GM12878 (cell line): ENCODE data around the gene FNDC3B.

Source experiments
- BCL11A ChIP-seq: IDR thresholded peaks from 2 replicates; pipeline ENCODE4 v1.6.1; 2011; ENCODE audit warnings: low read depth, low read length
- HDAC2 ChIP-seq: fragments of 200-600 bp; sonication (generic); IDR thresholded peaks from 2 replicates; pipeline ENCODE4 v1.6.1; 2017
- MXI1 ChIP-seq: fragments of 150-350 bp; IDR thresholded peaks from 2 replicates; pipeline ENCODE4 v1.6.1; 2011; ENCODE audit warnings: low read depth, mild to moderate bottlenecking, inconsistent platforms, low read length, improper control_type of control experiment
- MYB ChIP-seq: fragments of 150-350 bp; IDR thresholded peaks from 2 replicates; pipeline ENCODE4 v1.6.1; 2014; ENCODE audit warnings: mild to moderate bottlenecking, low read depth, low read length, borderline replicate concordance
- MYC ChIP-seq: IDR thresholded peaks from 2 replicates; pipeline ENCODE4 v1.6.1; 2011; ENCODE audit warnings: mild to moderate bottlenecking, low read length, moderate library complexity, inconsistent platforms; ENCODE audit not compliant: insufficient read depth, insufficient replicate concordance, insufficient read length, severe bottlenecking
- POLR2AphosphoS5 ChIP-seq: IDR thresholded peaks from 2 replicates; pipeline ENCODE4 v1.6.1; 2011; ENCODE audit warnings: mild to moderate bottlenecking, low read length, inconsistent platforms
- RFX5 ChIP-seq: IDR thresholded peaks from 2 replicates; pipeline ENCODE4 v1.6.1; 2011; ENCODE audit warnings: low read depth, low read length, improper control_type of control experiment
- SMC3 ChIP-seq: IDR thresholded peaks from 2 replicates; pipeline ENCODE4 v1.6.1; 2011; ENCODE audit warnings: low read length, improper control_type of control experiment, borderline replicate concordance
- TAF1 ChIP-seq: IDR thresholded peaks from 2 replicates; pipeline ENCODE4 v1.6.1; 2011; ENCODE audit warnings: mild to moderate bottlenecking, low read depth, low read length, borderline replicate concordance
- TF ChIP-seq, protein P1 (sequence below): IDR thresholded peaks from 2 replicates; pipeline ENCODE4 v1.6.1; 2012; ENCODE audit warnings: low read length, inconsistent platforms
- TF ChIP-seq, protein P2 (sequence below), 3 experiments: IDR thresholded peaks in 2 of 3; conservative IDR thresholded peaks in 1 of 3; 2 replicates each; pipeline ENCODE4 v1.5.1; 2011; ENCODE audit warnings: low read depth in 3 of 3, low read length in 3 of 3, mild to moderate bottlenecking in 3 of 3, control low read depth in 2 of 3, moderate library complexity in 2 of 3, inconsistent platforms in 1 of 3, mixed read lengths in 1 of 3; ENCODE audit not compliant: control insufficient read depth in 2 of 3, insufficient read depth in 1 of 3; ENCODE audit errors: extremely low read depth in 1 of 3
- TF ChIP-seq, protein P3 (sequence below): fragments of 150-350 bp; IDR thresholded peaks from 2 replicates; pipeline ENCODE4 v1.6.1; 2014; ENCODE audit warnings: mild to moderate bottlenecking, low read depth, low read length

DNA sequence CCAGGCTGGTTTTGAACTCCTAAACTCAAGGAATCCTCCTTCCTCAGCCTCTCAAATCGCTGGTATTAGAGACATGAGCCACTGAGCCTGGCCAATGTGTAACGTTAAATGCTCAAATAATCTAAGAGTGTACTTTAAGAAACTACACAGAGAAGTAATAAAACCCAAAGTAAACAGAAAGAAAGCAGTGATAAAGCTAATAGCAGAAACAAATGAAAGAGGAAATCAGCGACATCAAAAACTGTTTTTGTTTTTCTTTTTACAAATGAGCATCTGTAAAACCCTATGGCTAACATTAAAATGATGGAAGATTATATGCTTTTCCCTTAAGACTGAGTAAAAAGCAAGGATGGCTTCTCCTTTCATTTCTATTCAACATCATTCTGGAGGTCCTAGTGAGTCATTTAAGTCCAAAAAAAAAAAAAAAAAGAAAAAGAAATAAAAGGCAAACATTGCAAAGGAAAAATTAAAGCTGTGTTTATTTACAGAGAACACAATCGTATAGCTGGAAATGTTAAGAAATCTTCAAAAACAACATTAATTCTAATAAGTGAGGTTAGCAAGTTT, 36.8 kb upstream of the FNDC3B start:
- TF ChIP-seq MYB (no peak), SMC3 (no peak), HDAC2 (no peak), MXI1 (no peak), POLR2AphosphoS5 (no peak), TAF1 (no peak), BCL11A (no peak), MYC (no peak), RFX5 (no peak)
- TF ChIP-seq, protein P1, sequence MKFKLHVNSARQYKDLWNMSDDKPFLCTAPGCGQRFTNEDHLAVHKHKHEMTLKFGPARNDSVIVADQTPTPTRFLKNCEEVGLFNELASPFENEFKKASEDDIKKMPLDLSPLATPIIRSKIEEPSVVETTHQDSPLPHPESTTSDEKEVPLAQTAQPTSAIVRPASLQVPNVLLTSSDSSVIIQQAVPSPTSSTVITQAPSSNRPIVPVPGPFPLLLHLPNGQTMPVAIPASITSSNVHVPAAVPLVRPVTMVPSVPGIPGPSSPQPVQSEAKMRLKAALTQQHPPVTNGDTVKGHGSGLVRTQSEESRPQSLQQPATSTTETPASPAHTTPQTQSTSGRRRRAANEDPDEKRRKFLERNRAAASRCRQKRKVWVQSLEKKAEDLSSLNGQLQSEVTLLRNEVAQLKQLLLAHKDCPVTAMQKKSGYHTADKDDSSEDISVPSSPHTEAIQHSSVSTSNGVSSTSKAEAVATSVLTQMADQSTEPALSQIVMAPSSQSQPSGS = no peak
- TF ChIP-seq, protein P2, sequence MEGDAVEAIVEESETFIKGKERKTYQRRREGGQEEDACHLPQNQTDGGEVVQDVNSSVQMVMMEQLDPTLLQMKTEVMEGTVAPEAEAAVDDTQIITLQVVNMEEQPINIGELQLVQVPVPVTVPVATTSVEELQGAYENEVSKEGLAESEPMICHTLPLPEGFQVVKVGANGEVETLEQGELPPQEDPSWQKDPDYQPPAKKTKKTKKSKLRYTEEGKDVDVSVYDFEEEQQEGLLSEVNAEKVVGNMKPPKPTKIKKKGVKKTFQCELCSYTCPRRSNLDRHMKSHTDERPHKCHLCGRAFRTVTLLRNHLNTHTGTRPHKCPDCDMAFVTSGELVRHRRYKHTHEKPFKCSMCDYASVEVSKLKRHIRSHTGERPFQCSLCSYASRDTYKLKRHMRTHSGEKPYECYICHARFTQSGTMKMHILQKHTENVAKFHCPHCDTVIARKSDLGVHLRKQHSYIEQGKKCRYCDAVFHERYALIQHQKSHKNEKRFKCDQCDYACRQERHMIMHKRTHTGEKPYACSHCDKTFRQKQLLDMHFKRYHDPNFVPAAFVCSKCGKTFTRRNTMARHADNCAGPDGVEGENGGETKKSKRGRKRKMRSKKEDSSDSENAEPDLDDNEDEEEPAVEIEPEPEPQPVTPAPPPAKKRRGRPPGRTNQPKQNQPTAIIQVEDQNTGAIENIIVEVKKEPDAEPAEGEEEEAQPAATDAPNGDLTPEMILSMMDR (IDR thresholded peaks at IDR 0.05 in 2 of 3, conservative IDR thresholded peaks at IDR 0.05 in 1 of 3; ENCODE audit: control insufficient read depth in 2 of 3, extremely low read depth in 1 of 3, insufficient read depth in 1 of 3, low read depth in 3 of 3, low read length in 3 of 3) = no peak
- TF ChIP-seq, protein P3, sequence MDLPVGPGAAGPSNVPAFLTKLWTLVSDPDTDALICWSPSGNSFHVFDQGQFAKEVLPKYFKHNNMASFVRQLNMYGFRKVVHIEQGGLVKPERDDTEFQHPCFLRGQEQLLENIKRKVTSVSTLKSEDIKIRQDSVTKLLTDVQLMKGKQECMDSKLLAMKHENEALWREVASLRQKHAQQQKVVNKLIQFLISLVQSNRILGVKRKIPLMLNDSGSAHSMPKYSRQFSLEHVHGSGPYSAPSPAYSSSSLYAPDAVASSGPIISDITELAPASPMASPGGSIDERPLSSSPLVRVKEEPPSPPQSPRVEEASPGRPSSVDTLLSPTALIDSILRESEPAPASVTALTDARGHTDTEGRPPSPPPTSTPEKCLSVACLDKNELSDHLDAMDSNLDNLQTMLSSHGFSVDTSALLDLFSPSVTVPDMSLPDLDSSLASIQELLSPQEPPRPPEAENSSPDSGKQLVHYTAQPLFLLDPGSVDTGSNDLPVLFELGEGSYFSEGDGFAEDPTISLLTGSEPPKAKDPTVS = no peak
